ENCODE results near the gene TGFB1I1. TPM values are rescaled to one million over a fixed set of nuclear protein-coding genes. Genes with fewer than 3 reads are reported as not detected.

TGFB1I1 gene
- total RNA-seq, 4 donors from 2014 or later = 15.1 to 34.1 (median 22.7) TPM

DNA sequence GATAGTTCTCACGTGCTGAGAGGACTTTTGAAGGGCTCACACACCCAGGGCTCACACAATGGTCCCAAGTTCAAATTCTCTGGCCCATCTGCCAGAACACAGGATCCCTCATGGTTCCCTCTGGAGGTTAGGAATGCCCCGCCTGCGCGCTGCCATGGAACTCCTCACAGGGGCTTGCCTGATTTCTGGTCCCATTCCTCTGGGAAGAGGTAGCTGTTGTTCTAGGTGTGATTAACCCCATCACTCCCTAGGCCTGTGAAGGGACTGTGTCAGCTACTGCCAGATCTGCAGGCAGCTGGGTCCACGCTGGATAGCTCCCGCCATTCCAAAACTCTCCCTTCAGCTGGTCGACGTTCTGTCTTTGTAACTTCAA, 15.0 kb upstream of the TGFB1I1 start:
- intact Hi-C loops (cut with DNase I; ENCODE audit: low total_unique reads) = no loop called here
- DNase-seq (ENCODE audit: low spot score in 2 of 2) = no peak
- H3K4me3 ChIP-seq (ENCODE audit: low read depth, poor library complexity, severe bottlenecking) = no peak overlapping the region
- no peak for TF ChIP-seq POLR2A (IDR thresholded peaks at IDR 0.05)
- TF ChIP-seq, protein P1, sequence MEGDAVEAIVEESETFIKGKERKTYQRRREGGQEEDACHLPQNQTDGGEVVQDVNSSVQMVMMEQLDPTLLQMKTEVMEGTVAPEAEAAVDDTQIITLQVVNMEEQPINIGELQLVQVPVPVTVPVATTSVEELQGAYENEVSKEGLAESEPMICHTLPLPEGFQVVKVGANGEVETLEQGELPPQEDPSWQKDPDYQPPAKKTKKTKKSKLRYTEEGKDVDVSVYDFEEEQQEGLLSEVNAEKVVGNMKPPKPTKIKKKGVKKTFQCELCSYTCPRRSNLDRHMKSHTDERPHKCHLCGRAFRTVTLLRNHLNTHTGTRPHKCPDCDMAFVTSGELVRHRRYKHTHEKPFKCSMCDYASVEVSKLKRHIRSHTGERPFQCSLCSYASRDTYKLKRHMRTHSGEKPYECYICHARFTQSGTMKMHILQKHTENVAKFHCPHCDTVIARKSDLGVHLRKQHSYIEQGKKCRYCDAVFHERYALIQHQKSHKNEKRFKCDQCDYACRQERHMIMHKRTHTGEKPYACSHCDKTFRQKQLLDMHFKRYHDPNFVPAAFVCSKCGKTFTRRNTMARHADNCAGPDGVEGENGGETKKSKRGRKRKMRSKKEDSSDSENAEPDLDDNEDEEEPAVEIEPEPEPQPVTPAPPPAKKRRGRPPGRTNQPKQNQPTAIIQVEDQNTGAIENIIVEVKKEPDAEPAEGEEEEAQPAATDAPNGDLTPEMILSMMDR (IDR thresholded peaks at IDR 0.05) = no peak
- WGBS, 2 donors = 71 to 74% methylated on average over 8 of the region's 8 CpGs

GRCh38 chr16:31458073-31458843, 13.7 kb upstream of the TGFB1I1 start:
- 0 to 2% methylated on average over 27 to 35 of the region's 42 CpGs for WGBS, 2 donors
- peak overlapping the region; percentile 77 for H3K4me3 ChIP-seq (ENCODE audit: low read depth, poor library complexity, severe bottlenecking)
- DNase-seq (ENCODE audit: low spot score in 2 of 2) = peak in 1 of 2 donors; percentile 92
- TF ChIP-seq POLR2A (IDR thresholded peaks at IDR 0.05) = no peak
- TF ChIP-seq, protein P1 (IDR thresholded peaks at IDR 0.05) = no peak
- intact Hi-C loops (cut with DNase I; ENCODE audit: low total_unique reads) = no loop called here

DNA sequence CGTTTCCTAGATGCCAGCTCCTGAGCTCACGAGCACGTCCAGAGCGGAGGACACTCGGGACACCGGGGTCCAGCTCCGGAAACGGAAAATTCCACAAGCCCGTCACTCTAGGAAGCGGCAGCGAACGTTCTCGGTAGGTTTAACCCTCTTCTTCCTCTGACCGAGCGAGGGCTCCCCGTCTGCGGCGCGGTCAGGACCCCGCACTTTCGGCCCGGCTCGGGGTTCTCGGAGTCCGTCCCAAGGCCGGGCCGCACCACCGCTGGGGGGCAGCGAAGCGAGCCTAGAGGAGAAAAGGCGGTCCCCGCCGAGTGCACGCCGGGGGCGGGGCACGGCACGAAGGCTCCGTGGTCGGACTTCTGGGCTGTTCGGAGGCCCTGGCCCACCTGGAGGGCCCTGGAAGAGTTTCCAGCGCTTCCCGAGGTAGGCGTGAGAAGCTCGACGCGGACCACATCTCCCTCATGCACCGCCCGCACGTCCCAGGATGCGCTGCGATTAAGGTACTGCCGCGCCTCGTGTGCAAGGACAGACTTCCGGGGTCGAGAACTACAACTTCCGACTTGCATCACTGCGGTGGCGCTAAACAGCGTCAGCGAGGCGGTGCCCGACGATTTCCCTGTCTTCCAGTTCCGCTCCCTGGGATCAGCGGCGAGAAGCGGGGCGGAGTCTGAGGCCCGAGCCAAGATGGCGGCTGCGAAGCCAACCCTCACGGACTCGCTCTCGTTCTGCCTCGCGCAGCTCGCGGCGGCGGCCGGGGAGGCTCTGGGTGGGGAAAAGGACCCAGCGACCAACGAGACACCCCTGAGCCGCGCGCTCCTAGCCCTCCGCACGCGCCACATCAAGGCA, 12.9 kb upstream of the TGFB1I1 start, which contains the start of gene ARMC5:
TSS of gene ARMC5 (plus strand) at position 658 of the 843 bp plus-strand sequence. CDS start at position 682, 24 bp downstream.
- peak in 1 of 2 donors; percentile 44 for TF ChIP-seq POLR2A (IDR thresholded peaks at IDR 0.05)
- TF ChIP-seq, protein P1 (IDR thresholded peaks at IDR 0.05) = peak in 1 of 3 donors; percentile 6
- peak within 1 kb of the TSS; percentile 77 for H3K4me3 ChIP-seq (ENCODE audit: low read depth, poor library complexity, severe bottlenecking)
- intact Hi-C loops (cut with DNase I; ENCODE audit: low total_unique reads) = no loop called here
- WGBS, 2 donors = 0 to 1% methylated on average over 34 to 63 of the region's 91 CpGs
- peak; percentile 97 to 99 for DNase-seq (ENCODE audit: low spot score in 2 of 2)

- DNase-seq (ENCODE audit: low spot score in 2 of 2) = peak; percentile 100
- 2 to 3% methylated on average over 34 to 60 of the region's 61 CpGs for WGBS, 2 donors
- no peak for TF ChIP-seq POLR2A (IDR thresholded peaks at IDR 0.05)
- TF ChIP-seq, protein P1 (IDR thresholded peaks at IDR 0.05) = no peak
- H3K4me3 ChIP-seq (ENCODE audit: low read depth, poor library complexity, severe bottlenecking) = peak overlapping the region; percentile 77
- intact Hi-C loops (cut with DNase I; ENCODE audit: low total_unique reads) = no loop called here
Measured at GRCh38 chr16:31459687-31460581, 12.0 kb upstream of the TGFB1I1 start.

DNA sequence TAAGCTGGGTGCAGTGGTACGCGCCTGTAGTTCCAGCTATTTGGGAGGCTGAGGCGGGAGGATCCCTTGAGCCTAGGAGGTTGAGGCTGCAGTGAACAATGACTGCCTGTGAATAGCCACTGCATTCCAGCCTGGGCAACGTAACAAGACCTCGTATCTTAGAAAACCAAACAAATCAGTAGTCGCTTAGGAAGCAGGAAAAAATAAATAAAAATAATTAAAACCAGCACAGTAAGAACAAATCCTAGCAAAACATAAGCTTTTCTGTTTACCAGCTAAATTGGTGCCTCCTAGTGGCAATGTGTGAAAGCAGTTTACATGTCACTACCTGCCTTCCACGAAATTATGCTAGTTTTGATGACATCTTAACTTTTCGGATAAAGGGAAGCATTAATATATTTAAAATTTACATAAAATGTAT, 11.4 kb upstream of the TGFB1I1 start:
- TF ChIP-seq, protein P1 (IDR thresholded peaks at IDR 0.05) = no peak
- TF ChIP-seq POLR2A (IDR thresholded peaks at IDR 0.05) = no peak
- H3K4me3 ChIP-seq (ENCODE audit: low read depth, poor library complexity, severe bottlenecking) = no peak overlapping the region
- WGBS, 2 donors = 34 to 35% methylated on average over 8 of the region's 8 CpGs
- DNase-seq (ENCODE audit: low spot score in 2 of 2) = no peak
- intact Hi-C loops (cut with DNase I; ENCODE audit: low total_unique reads) = no loop called here

Measured in lower leg skin (tissue), 4 donors.